ENCODE data around the gene DCHS2. TPM values are rescaled to one million over a fixed set of nuclear protein-coding genes. Genes with fewer than 3 reads are reported as not detected.

The DCHS2 gene
- total RNA-seq, 4 donors from 2014 or later: 0.27 to 0.84 (median 0.38) TPM

GRCh38 chr4:154417373-154417673 lies 74.3 kb downstream of the DCHS2 start:
- intact Hi-C loops (cut with DNase I; ENCODE audit: low total_unique reads): no loop called here
- H3K4me3 ChIP-seq (ENCODE audit: low read depth, poor library complexity, severe bottlenecking): no peak overlapping the region
- TF ChIP-seq POLR2A (IDR thresholded peaks at IDR 0.05) (no peak), CTCF (IDR thresholded peaks at IDR 0.05) (no peak)
- 52 to 60% methylated on average over 2 of the region's 2 CpGs for WGBS, 2 donors
- DNase-seq (ENCODE audit: low spot score in 2 of 2): no peak

DNA sequence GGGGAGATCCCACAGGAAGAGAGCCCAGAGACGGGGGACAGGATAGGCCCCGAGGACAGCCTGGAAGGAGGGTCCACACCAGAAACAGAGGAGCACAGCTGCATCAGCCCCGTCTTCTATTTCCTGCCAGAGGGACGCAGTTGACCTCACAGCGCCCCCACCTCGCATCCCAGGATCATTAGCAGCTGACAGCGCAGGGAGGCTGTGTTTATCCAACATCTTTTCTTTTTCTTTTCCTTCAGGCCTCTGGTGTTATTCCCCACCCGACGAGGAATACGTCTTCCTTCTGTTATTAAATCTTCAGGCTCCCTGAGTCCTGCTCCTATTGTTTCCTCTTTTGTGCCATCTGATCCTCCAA lies 75.4 kb downstream of the DCHS2 start:
- intact Hi-C loops (cut with DNase I; ENCODE audit: low total_unique reads): no loop called here
- 5 to 6% methylated on average over 10 of the region's 10 CpGs for WGBS, 2 donors
- TF ChIP-seq CTCF (IDR thresholded peaks at IDR 0.05) (no peak), POLR2A (IDR thresholded peaks at IDR 0.05) (no peak)
- H3K4me3 ChIP-seq (ENCODE audit: low read depth, poor library complexity, severe bottlenecking): no peak overlapping the region
- DNase-seq (ENCODE audit: low spot score in 2 of 2): no peak

- TF ChIP-seq POLR2A (IDR thresholded peaks at IDR 0.05) (no peak), CTCF (IDR thresholded peaks at IDR 0.05) (no peak)
- intact Hi-C loops (cut with DNase I; ENCODE audit: low total_unique reads): no loop called here
- no peak for DNase-seq (ENCODE audit: low spot score in 2 of 2)
- 68 to 72% methylated on average over 4 of the region's 4 CpGs for WGBS, 2 donors
- H3K4me3 ChIP-seq (ENCODE audit: low read depth, poor library complexity, severe bottlenecking): no peak overlapping the region
Observed at GRCh38 chr4:154415313-154415712, 76.3 kb downstream of the DCHS2 start.

GRCh38 chr4:154414796-154415195 lies 76.8 kb downstream of the DCHS2 start:
- no peak overlapping the region for H3K4me3 ChIP-seq (ENCODE audit: low read depth, poor library complexity, severe bottlenecking)
- intact Hi-C loops (cut with DNase I; ENCODE audit: low total_unique reads): no loop called here
- no peak for TF ChIP-seq CTCF (IDR thresholded peaks at IDR 0.05)
- no peak for DNase-seq (ENCODE audit: low spot score in 2 of 2)
- 92% methylated on average over 3 of the region's 3 CpGs for WGBS, 2 donors

- TF ChIP-seq CTCF (IDR thresholded peaks at IDR 0.05): no peak
- no peak for TF ChIP-seq POLR2A (IDR thresholded peaks at IDR 0.05)
- intact Hi-C loops (cut with DNase I; ENCODE audit: low total_unique reads): no loop called here
- WGBS, 2 donors: 59 to 70% methylated on average over 2 of the region's 2 CpGs
- H3K4me3 ChIP-seq (ENCODE audit: low read depth, poor library complexity, severe bottlenecking): no peak overlapping the region
- no peak for DNase-seq (ENCODE audit: low spot score in 2 of 2)
Observed at GRCh38 chr4:154414371-154414770, 77.2 kb downstream of the DCHS2 start.

- no peak for DNase-seq (ENCODE audit: low spot score in 2 of 2)
- TF ChIP-seq CTCF (IDR thresholded peaks at IDR 0.05) (no peak), POLR2A (IDR thresholded peaks at IDR 0.05) (no peak)
- H3K4me3 ChIP-seq (ENCODE audit: low read depth, poor library complexity, severe bottlenecking): no peak overlapping the region
- intact Hi-C loops (cut with DNase I; ENCODE audit: low total_unique reads): no loop called here
Observed at GRCh38 chr4:154407443-154407842, 84.2 kb downstream of the DCHS2 start.
